Effector memory CD4-positive, alpha-beta T cell (primary cell): ENCODE results near the gene ABHD6.
A peak's percentile ranks its signal among the peaks of the same experiment; 100 is the strongest.
"Not testable (repeated sequence)": the region's sequence is repeated elsewhere in the genome, so short reads cannot be mapped to it uniquely, and the experiment has no call there.

Source experiments
- DNase-seq, 3 donors: peaks; one replicate each; pipeline ENCODE4 v3.0.0-alpha.2; 2020
- H3K27ac ChIP-seq: 2 replicates; pipeline ENCODE4 v1.7.0; 2013; ENCODE audit warnings: mild to moderate bottlenecking, low read length, moderate library complexity; ENCODE audit not compliant: insufficient read depth, poor library complexity, severe bottlenecking
- H3K27me3 ChIP-seq: replicated peaks from 2 replicates; pipeline ENCODE4 v1.7.0; 2013; ENCODE audit warnings: mild to moderate bottlenecking, low read length; ENCODE audit not compliant: insufficient read depth, control insufficient read depth, poor library complexity, severe bottlenecking
- H3K36me3 ChIP-seq: 2 replicates; pipeline ENCODE4 v1.7.0; 2013; ENCODE audit warnings: mild to moderate bottlenecking, low read length, moderate library complexity; ENCODE audit not compliant: control insufficient read depth, insufficient read depth
- H3K4me1 ChIP-seq: 2 replicates; pipeline ENCODE4 v1.7.0; 2013; ENCODE audit warnings: low read length, mild to moderate bottlenecking; ENCODE audit not compliant: control insufficient read depth, insufficient read depth, poor library complexity, severe bottlenecking
- H3K4me3 ChIP-seq: 2 replicates; pipeline ENCODE4 v1.7.0; 2013; ENCODE audit warnings: low read length, low read depth, mild to moderate bottlenecking; ENCODE audit not compliant: insufficient read depth, poor library complexity, severe bottlenecking
- H3K9me3 ChIP-seq: 2 replicates; pipeline ENCODE4 v1.7.0; 2013; ENCODE audit warnings: mild to moderate bottlenecking, low read length, moderate library complexity; ENCODE audit not compliant: control insufficient read depth

Gene ABHD6

DNA sequence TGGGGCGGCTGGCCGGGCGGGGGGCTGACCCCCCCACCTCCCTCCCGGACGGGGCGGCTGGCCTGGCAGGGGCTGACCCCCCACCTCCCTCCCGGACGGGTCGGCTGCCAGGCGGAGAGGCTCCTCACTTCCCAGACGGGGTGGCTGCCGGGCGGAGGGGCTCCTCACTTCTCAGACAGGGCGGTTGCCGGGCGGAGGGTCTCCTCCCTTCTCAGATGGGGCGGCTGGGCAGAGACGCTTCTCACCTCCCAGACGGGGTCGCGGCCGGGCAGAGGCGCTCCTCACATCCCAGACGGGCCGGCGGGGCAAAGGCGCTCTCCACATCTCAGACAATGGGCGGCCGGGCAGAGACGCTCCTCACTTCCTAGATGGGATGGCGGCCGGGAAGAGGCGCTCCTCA, 52.9 kb downstream of the ABHD6 start:
- H3K4me3 ChIP-seq, H3K27me3 ChIP-seq, H3K27ac ChIP-seq, DNase-seq, H3K4me1 ChIP-seq, H3K9me3 ChIP-seq, H3K36me3 ChIP-seq: not testable (repeated sequence)

DNA sequence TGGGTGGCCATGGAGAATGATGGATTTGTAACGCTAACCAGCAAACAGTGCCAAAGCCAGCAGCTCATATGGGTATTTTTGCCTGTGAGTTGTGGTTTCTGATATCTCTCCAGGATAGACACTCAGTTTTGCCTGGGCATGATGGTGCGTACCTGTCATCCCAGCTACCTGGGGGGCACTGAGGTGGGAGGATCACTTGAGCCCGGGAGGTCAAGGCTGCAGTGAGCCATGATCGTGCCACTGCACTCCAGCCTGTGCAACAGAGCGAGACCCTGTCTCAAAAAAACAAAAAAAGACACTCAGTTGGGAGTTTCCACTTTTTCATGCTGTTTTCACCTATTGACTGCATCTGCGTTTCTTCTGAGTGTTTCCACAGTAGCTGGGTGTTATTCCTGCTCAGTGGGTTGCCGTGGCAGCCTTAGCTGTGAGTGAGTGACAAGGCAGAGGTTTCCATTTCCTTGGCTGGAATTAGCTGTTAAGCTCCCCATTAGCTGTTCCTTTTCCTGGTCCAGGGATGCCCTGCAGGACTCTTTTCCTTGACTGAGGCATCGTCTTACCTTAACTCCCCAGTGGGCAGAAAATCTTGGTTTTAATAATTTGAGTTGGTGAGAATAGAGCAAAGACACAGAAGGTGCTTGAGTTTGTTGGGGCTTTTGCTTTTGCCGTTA, 54.2 kb downstream of the ABHD6 start:
- no peak overlapping the region for H3K27ac ChIP-seq
- no peaks in the 10 kb centered on the region for H3K27me3 ChIP-seq
- DNase-seq = no peak
- H3K4me3 ChIP-seq = no peak overlapping the region
- H3K4me1 ChIP-seq = no peaks in the 10 kb centered on the region
- no peaks in the 10 kb centered on the region for H3K9me3 ChIP-seq
- peaks cover 7% of the 10 kb centered on the region for H3K36me3 ChIP-seq

DNA sequence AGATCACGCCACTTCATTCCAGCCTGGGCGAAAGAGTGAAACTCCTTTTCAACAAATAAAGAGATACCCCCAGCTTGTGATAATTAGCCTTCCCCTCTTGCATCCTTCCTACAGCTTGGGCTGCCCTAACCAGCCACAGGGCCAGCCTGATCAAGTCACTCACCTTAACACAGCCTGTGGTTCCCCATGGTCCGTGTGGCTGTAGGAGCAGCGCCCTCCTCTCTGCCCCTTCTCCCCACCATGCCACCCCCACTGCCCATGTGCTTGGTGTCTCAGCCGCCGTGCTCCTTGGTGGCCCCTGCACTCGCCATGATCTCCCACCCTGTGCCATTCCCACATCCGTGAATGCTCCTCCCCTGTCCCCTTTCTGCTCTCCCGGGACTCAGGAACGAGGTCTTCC, 55.3 kb downstream of the ABHD6 start:
- no peaks in the 10 kb centered on the region for H3K9me3 ChIP-seq
- DNase-seq = no peak
- H3K4me3 ChIP-seq = no peak overlapping the region
- peaks cover 4% of the 10 kb centered on the region for H3K36me3 ChIP-seq
- H3K27ac ChIP-seq = no peak overlapping the region
- H3K27me3 ChIP-seq = no peaks in the 10 kb centered on the region
- no peaks in the 10 kb centered on the region for H3K4me1 ChIP-seq

DNA sequence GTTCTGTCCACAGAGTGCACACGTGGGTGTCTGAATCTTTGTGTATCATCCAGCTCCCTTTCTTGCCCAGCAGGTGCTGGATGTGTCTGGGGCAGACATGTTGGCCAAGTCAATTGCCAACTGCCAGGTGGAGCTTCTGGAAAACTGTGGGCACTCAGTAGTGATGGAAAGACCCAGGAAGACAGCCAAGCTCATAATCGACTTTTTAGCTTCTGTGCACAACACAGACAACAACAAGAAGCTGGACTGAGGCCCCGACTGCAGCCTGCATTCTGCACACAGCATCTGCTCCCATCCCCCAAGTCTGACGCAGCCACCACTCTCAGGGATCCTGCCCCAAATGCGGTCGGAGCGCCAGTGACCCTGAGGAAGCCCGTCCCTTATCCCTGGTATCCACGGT, 55.9 kb downstream of the ABHD6 start:
- Histone ChIP-seq H3K4me1 (no peaks in the 10 kb centered on the region), H3K27ac (no peak overlapping the region), H3K27me3 (no peaks in the 10 kb centered on the region), H3K36me3 (peaks cover 4% of the 10 kb centered on the region), H3K4me3 (no peak overlapping the region), H3K9me3 (no peaks in the 10 kb centered on the region)
- no peak for DNase-seq

DNA sequence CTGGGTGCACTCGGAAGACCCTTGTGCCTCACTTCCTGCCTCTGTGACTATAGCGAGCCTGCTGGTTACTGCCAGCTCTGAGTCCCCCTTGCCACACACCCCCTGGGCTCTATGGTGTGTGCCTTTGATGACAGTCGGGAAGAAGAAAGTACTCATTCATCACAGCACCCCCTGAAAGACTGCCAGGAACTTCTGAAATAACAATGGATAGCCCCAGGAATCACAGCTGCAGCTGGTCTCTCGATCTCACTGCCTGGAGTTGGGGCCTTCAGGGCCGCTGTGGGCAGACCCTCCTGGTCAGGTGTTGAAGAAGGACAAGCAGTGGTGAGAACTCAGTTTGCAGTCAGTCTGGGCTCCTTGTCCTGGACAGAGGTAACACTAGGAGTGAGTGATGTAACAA, 58.7 kb downstream of the ABHD6 start:
- H3K9me3 ChIP-seq = no peaks in the 10 kb centered on the region
- H3K27ac ChIP-seq = no peak overlapping the region
- H3K4me3 ChIP-seq = no peak overlapping the region
- H3K27me3 ChIP-seq = peaks cover 10% of the 10 kb centered on the region
- peaks cover 4% of the 10 kb centered on the region for H3K36me3 ChIP-seq
- no peaks in the 10 kb centered on the region for H3K4me1 ChIP-seq
- no peak for DNase-seq

DNA sequence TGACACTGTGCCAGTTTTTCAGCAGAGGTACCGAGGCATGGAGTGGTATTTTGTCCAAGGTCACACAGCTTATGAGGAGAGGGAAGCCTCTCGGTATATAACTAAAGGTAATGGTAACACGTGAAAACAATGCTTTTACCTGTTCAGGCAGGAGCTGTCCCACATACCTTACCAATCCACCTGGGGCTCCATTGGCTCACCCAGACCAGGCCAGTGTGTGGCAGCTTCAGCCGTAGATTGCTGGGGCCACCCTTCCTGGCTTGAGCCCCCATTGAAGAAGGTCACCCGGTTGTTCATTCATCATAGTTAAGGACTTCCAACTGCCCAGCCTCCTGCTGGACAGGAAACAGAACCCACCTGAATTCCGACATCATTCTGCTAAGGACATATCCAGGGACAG, 59.3 kb downstream of the ABHD6 start:
- Histone ChIP-seq H3K27ac (no peak overlapping the region), H3K9me3 (no peaks in the 10 kb centered on the region), H3K36me3 (peaks cover 4% of the 10 kb centered on the region), H3K27me3 (peaks cover 10% of the 10 kb centered on the region), H3K4me3 (no peak overlapping the region), H3K4me1 (no peaks in the 10 kb centered on the region)
- DNase-seq = no peak

DNA sequence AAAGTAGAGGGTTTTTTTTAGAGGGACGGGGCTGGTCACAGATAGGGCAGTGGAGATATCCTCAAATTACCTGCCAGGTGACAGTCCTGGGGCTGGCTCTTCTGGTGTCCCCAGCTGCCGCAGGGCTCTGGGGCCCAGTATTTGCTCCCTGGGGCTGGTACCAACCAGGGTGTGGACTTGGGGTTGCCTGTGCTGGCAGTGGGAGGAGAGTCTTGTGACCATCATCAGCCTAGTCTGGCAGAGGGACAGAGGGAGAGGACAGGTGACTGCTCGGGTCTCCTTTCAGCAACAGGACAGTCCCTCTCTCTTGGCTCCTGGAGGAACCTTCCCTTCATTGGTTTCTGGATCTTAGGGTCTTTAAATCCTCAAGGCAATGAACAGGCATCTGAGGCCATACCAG, 60.6 kb downstream of the ABHD6 start:
- Histone ChIP-seq H3K27ac (no peak overlapping the region), H3K9me3 (no peaks in the 10 kb centered on the region), H3K36me3 (peaks cover 4% of the 10 kb centered on the region), H3K4me1 (no peaks in the 10 kb centered on the region), H3K27me3 (peaks cover 10% of the 10 kb centered on the region), H3K4me3 (no peak overlapping the region)
- DNase-seq = no peak

DNA sequence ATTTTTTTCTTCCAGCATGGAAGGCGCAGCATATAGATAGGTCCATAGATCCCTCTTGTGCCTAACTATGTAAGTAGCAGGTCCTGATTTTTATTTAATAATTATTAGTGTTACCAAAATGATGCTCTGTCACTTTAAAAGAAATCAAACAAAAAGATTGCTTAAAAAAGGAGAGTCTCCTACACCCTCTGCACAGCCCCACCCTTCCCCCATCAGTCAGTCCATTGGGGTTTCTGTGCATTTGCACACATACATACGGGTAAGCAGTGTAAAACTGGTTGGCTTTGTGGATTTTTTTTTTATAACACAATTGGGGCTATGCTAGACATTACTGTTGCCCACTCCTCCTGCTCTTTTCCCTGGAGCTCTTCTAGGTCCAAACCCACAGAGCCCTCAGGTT, 61.5 kb downstream of the ABHD6 start:
- H3K36me3 ChIP-seq = peaks cover 1% of the 10 kb centered on the region
- no peak overlapping the region for H3K27ac ChIP-seq
- H3K9me3 ChIP-seq = no peaks in the 10 kb centered on the region
- no peaks in the 10 kb centered on the region for H3K4me1 ChIP-seq
- peaks cover 10% of the 10 kb centered on the region for H3K27me3 ChIP-seq
- no peak overlapping the region for H3K4me3 ChIP-seq
- no peak for DNase-seq

DNA sequence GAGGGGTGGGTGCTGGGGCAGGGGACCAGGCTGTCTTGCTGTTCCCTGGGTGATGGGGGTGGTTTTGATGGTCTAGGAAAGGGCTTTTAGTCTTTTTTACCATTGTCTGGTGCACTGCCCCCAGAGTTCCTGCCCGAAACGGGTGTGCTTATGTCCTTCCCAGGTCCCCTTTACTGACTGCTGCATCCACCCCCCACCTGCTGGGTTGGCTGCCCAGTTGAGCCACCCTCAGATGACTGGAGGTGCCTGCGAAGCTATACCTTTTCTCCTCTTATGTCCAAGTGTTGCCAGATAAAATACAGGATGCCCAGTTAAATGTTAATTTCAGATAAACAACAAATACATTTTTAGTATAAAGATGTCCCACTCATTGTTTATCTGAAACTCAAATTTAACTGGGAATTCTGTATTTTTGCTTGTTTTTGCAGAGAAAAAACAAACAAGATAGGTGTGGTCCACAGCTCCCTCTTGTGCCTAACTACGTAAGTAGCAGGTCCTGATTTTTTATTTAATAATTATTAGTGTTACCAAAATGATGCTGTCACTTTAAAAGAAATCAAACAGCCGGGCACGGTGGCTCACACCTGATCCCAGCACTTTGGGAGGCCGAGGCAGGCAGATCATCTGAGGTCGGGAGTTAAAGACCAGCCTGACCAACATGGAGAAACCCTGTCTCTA, 62.4 kb downstream of the ABHD6 start:
- no peaks in the 10 kb centered on the region for H3K4me1 ChIP-seq
- H3K36me3 ChIP-seq = no peaks in the 10 kb centered on the region
- no peak for DNase-seq
- no peak overlapping the region for H3K4me3 ChIP-seq
- H3K9me3 ChIP-seq = no peaks in the 10 kb centered on the region
- no peak overlapping the region for H3K27ac ChIP-seq
- H3K27me3 ChIP-seq = peaks cover 10% of the 10 kb centered on the region

DNA sequence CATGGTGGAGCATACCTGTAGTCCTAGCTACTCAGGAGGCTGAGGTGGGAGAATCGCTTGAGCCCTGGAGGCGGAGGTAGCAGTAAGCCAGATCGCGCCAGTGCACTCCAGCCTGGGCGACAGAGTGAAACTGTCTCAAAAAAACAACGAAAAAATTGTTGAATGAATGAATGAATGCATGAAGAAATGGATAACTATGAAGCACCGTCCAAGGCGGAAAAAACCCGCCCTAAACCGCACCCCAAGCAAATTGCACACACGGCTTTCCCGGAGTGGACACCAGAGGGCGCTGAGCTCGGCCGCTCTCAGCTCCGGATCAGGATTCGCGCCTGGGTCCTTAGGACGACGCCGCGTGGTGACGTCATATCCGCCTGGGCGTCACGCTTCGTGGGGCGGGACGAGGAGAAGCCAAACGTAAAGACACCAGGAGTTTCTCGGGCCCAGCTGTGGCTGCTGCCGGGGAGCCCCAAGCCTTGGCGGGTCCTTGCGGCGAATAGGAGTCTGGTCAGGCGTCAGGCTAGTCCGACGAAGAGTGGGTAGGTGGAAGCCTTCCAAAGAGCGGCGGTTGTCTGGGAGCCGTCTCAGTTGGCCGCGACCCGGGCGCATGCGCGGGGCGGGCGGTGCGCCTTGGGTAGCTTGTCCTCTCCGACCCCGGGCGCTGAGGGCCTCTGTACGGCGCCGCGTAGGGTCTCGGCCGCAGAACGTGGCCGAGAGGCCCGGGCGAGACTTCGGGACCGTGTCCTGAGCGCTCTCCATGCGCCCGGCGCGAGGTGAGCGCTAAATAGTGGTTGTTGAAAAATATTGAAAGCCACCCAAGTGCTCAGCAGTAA, 68.5 kb downstream of the ABHD6 start, which contains the start of the genes HTD2 and RPP14:
Gene HTD2 (plus strand): TSS at position 639 of the 830 bp plus-strand sequence. CDS start 11,094 bp downstream, outside the sequence.
Gene RPP14 (plus strand): TSS at position 364 of the 830 bp plus-strand sequence. CDS start 4,085 bp downstream, outside the sequence.
- Histone ChIP-seq H3K27ac (peak within 1 kb of the TSS; percentile 99), H3K27me3 (no peaks in the 10 kb centered on the region), H3K9me3 (no peaks in the 10 kb centered on the region), H3K36me3 (peaks cover 10% of the 10 kb centered on the region), H3K4me1 (peaks cover 18% of the 10 kb centered on the region), H3K4me3 (peak within 1 kb of the TSS; percentile 94)
- peak; percentile 95 to 98 (median 96) for DNase-seq
